Measurements from ENCODE around the gene PRDM16.

The PRDM16 gene

DNA sequence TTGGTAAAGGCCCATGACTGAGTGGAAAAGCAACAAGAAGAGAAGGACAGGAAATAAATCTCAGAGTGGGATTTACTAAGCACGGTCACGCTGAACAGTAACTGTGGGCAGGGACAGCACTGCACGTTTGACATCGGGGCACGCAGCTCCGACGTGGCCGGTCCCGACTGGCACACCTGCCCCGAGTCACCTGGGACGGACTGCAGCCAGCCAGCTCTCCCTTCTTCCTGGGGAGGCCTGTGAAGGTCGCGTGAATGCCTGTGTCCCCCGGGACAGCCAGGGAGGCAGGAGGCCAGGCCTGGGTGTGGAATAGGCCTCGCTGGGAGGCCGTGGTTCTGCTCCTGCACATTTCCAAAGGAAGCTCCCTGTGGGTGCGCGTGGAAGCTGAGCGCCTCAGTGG lies 140.2 kb downstream of the PRDM16 start:
- Histone ChIP-seq H3K4me1 (ENCODE audit: control insufficient read depth, insufficient read depth, low read length) (no peaks in the 10 kb centered on the region), H3K27ac (ENCODE audit: low read depth, low read length) (no peak overlapping the region), H3K4me3 (ENCODE audit: low read length) (no peak overlapping the region), H3K36me3 (ENCODE audit: control insufficient read depth, insufficient read depth, low read length) (no peaks in the 10 kb centered on the region), H3K27me3 (ENCODE audit: control insufficient read depth, insufficient read depth, low read length) (peaks cover 2% of the 10 kb centered on the region), H3K9ac (ENCODE audit: low read length) (no peak overlapping the region)

DNA sequence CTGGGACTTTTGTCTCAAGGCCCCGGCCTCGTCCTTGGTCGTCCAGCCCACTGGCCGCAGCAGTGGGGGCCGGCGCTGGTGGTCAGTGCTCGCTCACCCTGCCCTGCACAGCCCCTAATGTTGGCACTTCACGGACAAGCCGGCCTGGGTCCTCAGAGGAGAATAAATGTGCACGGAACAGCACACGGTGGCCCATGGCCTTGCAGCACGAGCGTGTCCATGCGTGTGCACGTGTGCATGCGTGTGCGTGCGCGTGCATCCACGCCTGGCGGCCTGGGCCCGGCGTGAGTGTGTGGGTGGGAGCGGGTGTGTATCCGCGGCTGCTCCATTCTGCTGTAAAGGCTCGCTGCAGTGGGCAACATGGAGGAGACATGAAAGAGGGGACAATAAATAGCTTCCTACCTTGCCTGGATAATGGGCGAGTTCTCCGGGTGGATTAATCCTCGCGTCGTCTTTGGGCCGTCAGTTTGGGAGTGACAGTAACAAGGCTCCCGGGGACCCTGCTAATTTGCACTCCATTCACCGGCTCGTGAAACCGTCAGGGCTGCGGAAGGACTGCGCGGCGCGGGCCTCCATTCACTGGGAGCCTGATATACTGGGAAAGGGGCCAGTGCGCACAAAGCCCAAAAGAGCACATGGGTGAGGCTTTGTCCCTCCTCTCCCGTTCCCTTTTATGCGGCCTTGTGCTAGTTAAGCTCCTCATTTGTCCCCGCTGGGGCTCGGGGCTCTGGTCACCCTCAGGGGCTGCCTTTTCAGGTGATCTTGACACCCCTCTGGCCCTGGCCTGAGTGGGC lies 142.8 kb downstream of the PRDM16 start:
- H3K9ac ChIP-seq (ENCODE audit: low read length): no peak overlapping the region
- no peak overlapping the region for H3K27ac ChIP-seq (ENCODE audit: low read depth, low read length)

GRCh38 chr1:3212453-3213355 lies 143.7 kb downstream of the PRDM16 start:
- Histone ChIP-seq H3K27ac (ENCODE audit: low read depth, low read length) (no peak overlapping the region), H3K4me1 (ENCODE audit: control insufficient read depth, insufficient read depth, low read length) (peaks cover 11% of the 10 kb centered on the region)

More for the DNA sequence above, 142.8 kb downstream of the PRDM16 start:
- Histone ChIP-seq H3K4me3 (ENCODE audit: low read length) (no peak overlapping the region), H3K27me3 (ENCODE audit: control insufficient read depth, insufficient read depth, low read length) (peaks cover 9% of the 10 kb centered on the region), H3K36me3 (ENCODE audit: control insufficient read depth, insufficient read depth, low read length) (no peaks in the 10 kb centered on the region), H3K4me1 (ENCODE audit: control insufficient read depth, insufficient read depth, low read length) (peaks cover 3% of the 10 kb centered on the region)

DNA sequence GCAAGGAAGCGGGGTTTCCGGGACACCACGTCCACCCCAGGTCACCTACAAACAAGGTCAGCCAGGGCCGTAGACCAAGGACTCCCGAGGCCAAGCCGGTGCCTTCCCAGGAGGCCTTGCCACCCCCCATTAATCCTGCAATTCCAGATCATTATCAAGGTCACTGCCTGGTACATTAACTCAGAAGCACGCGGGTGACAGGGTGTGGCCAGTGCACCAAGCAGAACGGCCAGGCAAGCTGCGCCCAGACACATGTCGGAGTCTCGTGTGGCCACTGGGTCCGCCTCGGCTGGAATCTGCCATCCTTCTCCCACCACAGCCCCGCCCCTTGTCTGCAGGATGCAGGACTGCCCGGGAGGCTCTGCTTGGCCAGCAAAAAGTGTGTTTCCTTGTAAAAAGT lies 144.7 kb downstream of the PRDM16 start:
- Histone ChIP-seq H3K36me3 (ENCODE audit: control insufficient read depth, insufficient read depth, low read length) (no peaks in the 10 kb centered on the region), H3K27me3 (ENCODE audit: control insufficient read depth, insufficient read depth, low read length) (peaks cover 11% of the 10 kb centered on the region), H3K4me1 (ENCODE audit: control insufficient read depth, insufficient read depth, low read length) (peaks cover 14% of the 10 kb centered on the region), H3K9ac (ENCODE audit: low read length) (no peak overlapping the region), H3K4me3 (ENCODE audit: low read length) (no peak overlapping the region), H3K27ac (ENCODE audit: low read depth, low read length) (no peak overlapping the region)

More at GRCh38 chr1:3212453-3213355, 143.7 kb downstream of the PRDM16 start:
- Histone ChIP-seq H3K4me3 (ENCODE audit: low read length) (no peak overlapping the region), H3K9ac (ENCODE audit: low read length) (no peak overlapping the region), H3K36me3 (ENCODE audit: control insufficient read depth, insufficient read depth, low read length) (no peaks in the 10 kb centered on the region), H3K27me3 (ENCODE audit: control insufficient read depth, insufficient read depth, low read length) (peaks cover 10% of the 10 kb centered on the region)

GRCh38 chr1:3215198-3216014 lies 146.4 kb downstream of the PRDM16 start:
- Histone ChIP-seq H3K27ac (ENCODE audit: low read depth, low read length) (no peak overlapping the region), H3K36me3 (ENCODE audit: control insufficient read depth, insufficient read depth, low read length) (no peaks in the 10 kb centered on the region), H3K27me3 (ENCODE audit: control insufficient read depth, insufficient read depth, low read length) (peaks cover 11% of the 10 kb centered on the region), H3K4me3 (ENCODE audit: low read length) (no peak overlapping the region), H3K4me1 (ENCODE audit: control insufficient read depth, insufficient read depth, low read length) (peaks cover 15% of the 10 kb centered on the region), H3K9ac (ENCODE audit: low read length) (no peak overlapping the region)

DNA sequence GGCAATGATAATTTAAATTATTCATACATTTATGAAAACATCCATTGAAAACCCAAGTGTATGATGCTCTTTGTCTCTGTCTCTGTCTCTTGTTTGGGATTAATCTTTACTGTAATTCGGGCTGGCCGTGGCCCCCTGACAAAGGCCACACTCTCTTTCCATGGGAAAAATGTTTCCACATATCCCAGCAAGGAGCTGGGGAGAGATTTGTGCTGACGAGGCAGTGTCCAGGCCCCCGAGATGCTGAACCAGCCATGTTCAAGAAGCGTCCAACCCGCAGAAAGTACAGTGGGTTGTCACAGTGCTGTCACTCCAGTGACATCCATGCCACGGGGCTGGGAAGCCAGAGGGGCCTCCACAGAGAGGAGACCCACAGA lies 147.0 kb downstream of the PRDM16 start:
- Histone ChIP-seq H3K27ac (ENCODE audit: low read depth, low read length) (no peak overlapping the region), H3K4me1 (ENCODE audit: control insufficient read depth, insufficient read depth, low read length) (peaks cover 15% of the 10 kb centered on the region), H3K36me3 (ENCODE audit: control insufficient read depth, insufficient read depth, low read length) (no peaks in the 10 kb centered on the region), H3K9ac (ENCODE audit: low read length) (no peak overlapping the region), H3K4me3 (ENCODE audit: low read length) (no peak overlapping the region), H3K27me3 (ENCODE audit: control insufficient read depth, insufficient read depth, low read length) (peaks cover 11% of the 10 kb centered on the region)

GRCh38 chr1:3217181-3217641 lies 148.2 kb downstream of the PRDM16 start:
- Histone ChIP-seq H3K9ac (ENCODE audit: low read length) (no peak overlapping the region), H3K36me3 (ENCODE audit: control insufficient read depth, insufficient read depth, low read length) (no peaks in the 10 kb centered on the region), H3K4me3 (ENCODE audit: low read length) (peak overlapping the region; percentile 24), H3K27ac (ENCODE audit: low read depth, low read length) (no peak overlapping the region), H3K27me3 (ENCODE audit: control insufficient read depth, insufficient read depth, low read length) (peaks cover 13% of the 10 kb centered on the region), H3K4me1 (ENCODE audit: control insufficient read depth, insufficient read depth, low read length) (peaks cover 15% of the 10 kb centered on the region)

GRCh38 chr1:3217979-3218679 lies 149.1 kb downstream of the PRDM16 start:
- Histone ChIP-seq H3K36me3 (ENCODE audit: control insufficient read depth, insufficient read depth, low read length) (no peaks in the 10 kb centered on the region), H3K27ac (ENCODE audit: low read depth, low read length) (no peak overlapping the region), H3K27me3 (ENCODE audit: control insufficient read depth, insufficient read depth, low read length) (peaks cover 13% of the 10 kb centered on the region), H3K4me3 (ENCODE audit: low read length) (peak overlapping the region; percentile 24), H3K9ac (ENCODE audit: low read length) (no peak overlapping the region), H3K4me1 (ENCODE audit: control insufficient read depth, insufficient read depth, low read length) (peaks cover 15% of the 10 kb centered on the region)

- peak overlapping the region; percentile 10 for H3K4me3 ChIP-seq (ENCODE audit: low read length)
- H3K4me1 ChIP-seq (ENCODE audit: control insufficient read depth, insufficient read depth, low read length): peaks cover 15% of the 10 kb centered on the region
- H3K27ac ChIP-seq (ENCODE audit: low read depth, low read length): no peak overlapping the region
- H3K9ac ChIP-seq (ENCODE audit: low read length): no peak overlapping the region
- peaks cover 13% of the 10 kb centered on the region for H3K27me3 ChIP-seq (ENCODE audit: control insufficient read depth, insufficient read depth, low read length)
- no peaks in the 10 kb centered on the region for H3K36me3 ChIP-seq (ENCODE audit: control insufficient read depth, insufficient read depth, low read length)
Observed at GRCh38 chr1:3219005-3219790, 150.2 kb downstream of the PRDM16 start.

GRCh38 chr1:3219791-3220467 lies 150.9 kb downstream of the PRDM16 start:
- Histone ChIP-seq H3K36me3 (ENCODE audit: control insufficient read depth, insufficient read depth, low read length) (no peaks in the 10 kb centered on the region), H3K27ac (ENCODE audit: low read depth, low read length) (no peak overlapping the region), H3K9ac (ENCODE audit: low read length) (no peak overlapping the region), H3K4me1 (ENCODE audit: control insufficient read depth, insufficient read depth, low read length) (peaks cover 15% of the 10 kb centered on the region), H3K4me3 (ENCODE audit: low read length) (no peak overlapping the region), H3K27me3 (ENCODE audit: control insufficient read depth, insufficient read depth, low read length) (peaks cover 12% of the 10 kb centered on the region)

Data from rectal smooth muscle tissue (tissue), 1 donor.